ENCODE results near the gene SNX11.

The SNX11 gene

DNA sequence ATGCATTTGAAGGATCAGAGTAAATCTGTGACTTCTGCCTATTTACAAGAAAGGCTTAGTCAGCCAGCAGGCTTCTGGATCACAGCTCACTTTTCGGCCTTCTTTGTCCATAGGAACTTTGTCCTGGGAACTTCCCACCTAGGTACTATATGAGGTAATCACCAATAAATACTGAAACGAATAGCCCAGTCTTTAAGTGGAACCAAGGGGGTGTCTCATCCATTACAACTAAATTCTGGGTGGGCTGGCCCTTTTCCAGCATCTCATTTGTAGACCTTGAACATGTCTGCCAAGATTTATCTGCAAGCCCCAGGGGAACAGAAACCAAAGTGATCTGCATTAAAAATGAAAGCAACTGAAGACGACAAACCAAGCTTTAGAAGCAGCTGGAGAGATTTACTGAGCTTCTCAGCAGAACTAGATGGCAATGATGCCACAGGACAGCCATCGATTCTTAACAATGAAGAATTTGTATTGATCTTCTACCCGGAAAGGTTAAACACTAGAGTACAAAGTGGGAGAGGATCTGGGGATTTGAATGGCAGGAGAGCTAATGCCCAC, 55.5 kb downstream of the SNX11 start:
- DNase-seq, result no peak

DNA sequence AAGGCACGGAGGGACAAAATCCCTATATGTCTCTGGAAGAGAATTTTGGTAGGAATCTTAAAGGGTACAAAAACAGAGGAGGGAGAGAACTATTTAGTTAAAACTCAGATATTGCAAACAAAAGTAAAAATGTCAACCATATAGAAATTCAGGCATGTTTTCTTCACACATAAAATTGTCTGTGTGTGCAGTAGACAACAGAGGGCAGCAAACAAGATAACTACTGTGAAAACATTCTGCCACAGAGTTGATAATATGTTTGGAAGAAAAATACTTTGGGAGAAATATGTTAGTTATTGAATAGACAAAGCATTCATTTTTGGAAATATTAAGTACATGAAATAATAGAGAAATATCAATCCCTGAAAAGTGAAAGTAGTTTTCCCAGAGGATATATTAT, 56.2 kb downstream of the SNX11 start:
- no peak for DNase-seq

DNA sequence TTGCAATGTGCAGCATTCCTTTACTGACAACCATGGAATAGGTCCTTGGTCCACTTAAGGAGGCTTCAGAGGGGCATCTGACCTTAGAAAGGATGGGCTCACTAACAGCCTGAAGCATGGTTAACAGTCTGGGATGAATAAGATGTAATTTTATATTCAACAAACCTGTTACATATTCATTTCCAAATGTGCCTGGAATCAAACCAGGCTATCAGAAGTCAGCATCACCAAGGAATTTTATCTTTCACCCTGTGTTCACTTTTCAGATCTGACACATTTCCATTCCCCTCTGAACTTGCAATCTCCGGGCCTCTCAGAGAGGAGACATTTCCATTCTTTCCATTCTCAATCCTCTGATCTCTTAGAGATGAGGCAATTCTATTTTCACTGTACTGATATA, 62.4 kb downstream of the SNX11 start:
- DNase-seq, result no peak
